Measurements from ENCODE around the gene NOD2. TPM values are rescaled to one million over a fixed set of nuclear protein-coding genes. Genes with fewer than 3 reads are reported as not detected.

The NOD2 gene
- total RNA-seq, 1 donor from 2014 or later, result 0.46 TPM

- H3K4me3 ChIP-seq (ENCODE audit: low read depth, low read length), result no peak overlapping the region
- no peaks in the 10 kb centered on the region for H3K36me3 ChIP-seq (ENCODE audit: control insufficient read depth, insufficient read depth, low read length)
- no peak for TF ChIP-seq CTCF (IDR thresholded peaks at IDR 0.05; ENCODE audit: insufficient read depth, low read length, poor library complexity, severe bottlenecking)
- no peaks in the 10 kb centered on the region for H3K27me3 ChIP-seq (ENCODE audit: control insufficient read depth, insufficient read depth, low read length)
- no peak for DNase-seq (ENCODE audit: low read depth)
Observed at GRCh38 chr16:50771366-50771765, 78.0 kb downstream of the NOD2 start.

GRCh38 chr16:50774405-50774804 lies 81.0 kb downstream of the NOD2 start:
- DNase-seq (ENCODE audit: low read depth), result no peak
- Histone ChIP-seq H3K27me3 (ENCODE audit: control insufficient read depth, insufficient read depth, low read length) (no peaks in the 10 kb centered on the region), H3K36me3 (ENCODE audit: control insufficient read depth, insufficient read depth, low read length) (no peaks in the 10 kb centered on the region), H3K4me3 (ENCODE audit: low read depth, low read length) (no peak overlapping the region)
- no peak for TF ChIP-seq CTCF (IDR thresholded peaks at IDR 0.05; ENCODE audit: insufficient read depth, low read length, poor library complexity, severe bottlenecking)

GRCh38 chr16:50774960-50775359 lies 81.6 kb downstream of the NOD2 start:
- H3K36me3 ChIP-seq (ENCODE audit: control insufficient read depth, insufficient read depth, low read length), result peaks cover 2% of the 10 kb centered on the region
- DNase-seq (ENCODE audit: low read depth), result no peak
- H3K27me3 ChIP-seq (ENCODE audit: control insufficient read depth, insufficient read depth, low read length), result no peaks in the 10 kb centered on the region
- H3K4me3 ChIP-seq (ENCODE audit: low read depth, low read length), result no peak overlapping the region
- TF ChIP-seq CTCF (IDR thresholded peaks at IDR 0.05; ENCODE audit: insufficient read depth, low read length, poor library complexity, severe bottlenecking), result no peak

- no peak overlapping the region for H3K4me3 ChIP-seq (ENCODE audit: low read depth, low read length)
- no peak for TF ChIP-seq CTCF (IDR thresholded peaks at IDR 0.05; ENCODE audit: insufficient read depth, low read length, poor library complexity, severe bottlenecking)
- peaks cover 2% of the 10 kb centered on the region for H3K36me3 ChIP-seq (ENCODE audit: control insufficient read depth, insufficient read depth, low read length)
- no peak for DNase-seq (ENCODE audit: low read depth)
- no peaks in the 10 kb centered on the region for H3K27me3 ChIP-seq (ENCODE audit: control insufficient read depth, insufficient read depth, low read length)
Observed at GRCh38 chr16:50776037-50776436, 82.6 kb downstream of the NOD2 start.

- no peak overlapping the region for H3K4me3 ChIP-seq (ENCODE audit: low read depth, low read length)
- no peak for TF ChIP-seq CTCF (IDR thresholded peaks at IDR 0.05; ENCODE audit: insufficient read depth, low read length, poor library complexity, severe bottlenecking)
- no peak for DNase-seq (ENCODE audit: low read depth)
- H3K36me3 ChIP-seq (ENCODE audit: control insufficient read depth, insufficient read depth, low read length), result peaks cover 2% of the 10 kb centered on the region
- no peaks in the 10 kb centered on the region for H3K27me3 ChIP-seq (ENCODE audit: control insufficient read depth, insufficient read depth, low read length)
Observed at GRCh38 chr16:50778284-50779163, 85.1 kb downstream of the NOD2 start.

GRCh38 chr16:50781043-50781442 lies 87.6 kb downstream of the NOD2 start:
- Histone ChIP-seq H3K36me3 (ENCODE audit: control insufficient read depth, insufficient read depth, low read length) (peaks cover 2% of the 10 kb centered on the region), H3K4me3 (ENCODE audit: low read depth, low read length) (no peak overlapping the region), H3K27me3 (ENCODE audit: control insufficient read depth, insufficient read depth, low read length) (no peaks in the 10 kb centered on the region)
- no peak for TF ChIP-seq CTCF (IDR thresholded peaks at IDR 0.05; ENCODE audit: insufficient read depth, low read length, poor library complexity, severe bottlenecking)
- DNase-seq (ENCODE audit: low read depth), result no peak

All from kidney epithelial cell (primary cell).